Rectal smooth muscle tissue (tissue), 1 donor: ENCODE data around the gene LHX2.
A peak's percentile ranks its signal among the peaks of the same experiment; 100 is the strongest.

Experiments
- H3K27ac ChIP-seq: one replicate; pipeline ENCODE4 v1.7.0; 2013; ENCODE audit warnings: low read depth, low read length, inconsistent platforms
- H3K27me3 ChIP-seq: one replicate; pipeline ENCODE4 v1.7.0; 2013; ENCODE audit warnings: low read length; ENCODE audit not compliant: control insufficient read depth, insufficient read depth
- H3K36me3 ChIP-seq: one replicate; pipeline ENCODE4 v1.7.0; 2013; ENCODE audit warnings: low read length; ENCODE audit not compliant: control insufficient read depth, insufficient read depth
- H3K4me1 ChIP-seq: one replicate; pipeline ENCODE4 v1.7.0; 2013; ENCODE audit warnings: low read length; ENCODE audit not compliant: control insufficient read depth, insufficient read depth
- H3K4me3 ChIP-seq: one replicate; pipeline ENCODE4 v1.7.0; 2013; ENCODE audit warnings: low read length
- H3K9ac ChIP-seq: one replicate; pipeline ENCODE4 v1.7.0; 2013; ENCODE audit warnings: low read length

LHX2 gene

DNA sequence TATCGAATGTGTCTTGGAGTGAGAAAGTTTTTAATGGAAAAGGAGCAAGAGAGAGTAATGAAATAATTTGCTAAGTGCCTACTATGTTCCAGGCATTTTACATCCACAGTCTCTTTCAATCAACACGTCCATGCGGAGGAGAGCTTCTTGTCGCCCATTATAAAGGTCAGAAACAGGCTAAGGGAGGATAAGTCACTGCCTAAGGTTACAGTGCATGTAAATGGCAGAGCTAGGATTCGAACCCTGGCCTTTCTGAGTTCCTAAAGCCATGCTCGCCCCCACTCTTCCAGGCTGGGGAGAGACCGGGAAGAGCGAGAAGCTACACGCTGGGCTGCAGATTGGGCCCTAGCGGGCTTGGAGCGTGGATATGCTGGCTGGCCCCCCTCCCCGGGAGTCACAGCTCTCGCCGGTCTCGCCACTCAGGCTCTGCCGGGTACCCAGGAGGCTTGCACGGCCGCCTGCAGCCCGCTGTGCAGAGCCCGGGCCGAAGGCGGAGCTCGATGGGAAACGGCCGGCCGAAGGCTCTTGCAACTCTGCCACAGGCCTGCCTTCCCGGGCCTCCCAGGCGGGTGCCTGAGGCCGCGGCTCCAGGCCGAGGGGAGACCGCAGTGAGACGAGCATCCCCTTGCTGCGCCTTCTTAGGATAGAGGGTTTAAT, 775 bp upstream of the LHX2 start:
- H3K36me3 ChIP-seq = no peaks in the 10 kb centered on the region
- H3K4me1 ChIP-seq = peaks cover 2% of the 10 kb centered on the region
- H3K9ac ChIP-seq = no peak overlapping the region
- no peak overlapping the region for H3K27ac ChIP-seq
- H3K27me3 ChIP-seq = peaks cover 86% of the 10 kb centered on the region
- H3K4me3 ChIP-seq = peak overlapping the region; percentile 41

- Histone ChIP-seq H3K27ac (no peak overlapping the region), H3K27me3 (peaks cover 83% of the 10 kb centered on the region), H3K9ac (no peak overlapping the region), H3K4me3 (peak overlapping the region; percentile 29), H3K36me3 (no peaks in the 10 kb centered on the region), H3K4me1 (peaks cover 2% of the 10 kb centered on the region)
Observed at GRCh38 chr9:124012368-124013301, 1.1 kb downstream of the LHX2 start.

DNA sequence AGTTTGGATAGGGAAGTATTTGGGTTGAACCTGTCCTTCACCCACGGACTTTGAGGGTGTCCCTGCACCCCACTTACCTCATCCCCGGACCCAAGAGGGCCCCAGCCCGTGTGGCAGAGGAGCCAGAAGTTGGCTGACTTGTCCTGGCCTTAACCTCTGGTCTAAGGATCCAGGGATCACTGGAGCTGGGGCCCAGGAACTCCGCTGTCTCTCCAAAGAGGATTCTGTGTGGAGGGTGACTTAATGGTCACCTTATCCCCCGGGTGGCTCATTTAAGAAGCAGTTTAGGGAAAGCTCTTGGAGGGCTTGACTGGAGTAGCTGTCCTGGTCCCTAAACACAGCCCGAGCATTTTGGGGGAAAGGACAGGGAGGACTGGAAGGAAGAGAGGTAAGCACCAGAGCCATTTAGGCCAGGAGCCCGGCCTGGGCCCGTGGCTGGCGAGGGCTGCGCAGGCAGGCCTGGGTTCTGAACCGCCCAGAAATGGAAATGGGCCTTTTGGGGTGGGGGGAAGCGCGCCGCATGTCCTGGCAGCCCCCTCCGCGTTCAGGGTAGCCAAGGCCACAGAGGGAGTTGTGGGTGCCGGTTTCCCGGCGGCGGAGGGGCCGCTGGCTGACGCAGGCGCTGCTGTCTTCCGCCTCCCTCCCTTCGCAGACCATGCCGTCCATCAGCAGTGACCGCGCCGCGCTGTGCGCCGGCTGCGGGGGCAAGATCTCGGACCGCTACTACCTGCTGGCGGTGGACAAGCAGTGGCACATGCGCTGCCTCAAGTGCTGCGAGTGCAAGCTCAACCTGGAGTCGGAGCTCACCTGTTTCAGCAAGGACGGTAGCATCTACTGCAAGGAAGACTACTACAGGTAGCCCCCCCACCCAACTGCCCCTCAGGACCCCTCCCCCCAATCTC, 2.0 kb downstream of the LHX2 start:
- no peaks in the 10 kb centered on the region for H3K4me1 ChIP-seq
- H3K4me3 ChIP-seq = no peak overlapping the region
- H3K36me3 ChIP-seq = no peaks in the 10 kb centered on the region
- H3K9ac ChIP-seq = no peak overlapping the region
- no peak overlapping the region for H3K27ac ChIP-seq
- peaks cover 80% of the 10 kb centered on the region for H3K27me3 ChIP-seq

DNA sequence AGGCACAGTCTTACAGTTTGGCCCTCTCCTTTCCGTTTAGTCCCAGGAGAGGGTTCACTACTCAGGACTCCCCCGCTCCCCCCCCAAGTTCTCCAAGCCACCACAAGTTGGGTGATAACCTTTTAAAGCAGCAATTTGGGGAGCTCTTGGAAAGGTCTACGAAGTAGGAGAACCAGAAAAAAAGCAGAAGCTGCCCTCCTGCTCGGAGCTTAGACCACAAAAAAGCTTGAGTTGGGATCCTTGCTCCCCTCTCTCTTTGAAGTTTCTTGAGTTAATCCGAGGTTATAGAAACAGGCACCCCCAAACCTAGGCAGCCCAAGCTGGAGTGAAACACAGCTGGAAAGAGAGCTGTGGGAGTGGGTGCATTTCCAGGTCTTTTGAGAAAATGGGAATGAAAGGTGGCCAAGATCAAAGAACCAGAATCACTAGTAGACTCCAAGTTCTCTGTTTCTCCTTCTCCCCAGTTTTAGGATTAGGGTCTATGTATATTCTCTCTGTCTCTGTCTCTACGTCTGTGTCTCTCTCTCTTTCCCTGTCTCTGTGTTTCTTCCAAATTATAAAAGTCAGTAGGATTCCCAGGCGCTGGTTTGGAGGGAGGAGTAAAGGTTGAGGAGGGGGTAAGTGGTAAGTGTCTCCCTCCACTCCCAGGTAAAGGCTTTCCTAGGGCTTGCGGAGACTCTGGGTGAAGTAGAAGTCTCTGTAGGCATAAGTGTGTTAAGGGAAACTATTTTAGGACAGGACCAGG, 2.8 kb downstream of the LHX2 start:
- Histone ChIP-seq H3K27ac (no peak overlapping the region), H3K36me3 (no peaks in the 10 kb centered on the region), H3K4me3 (no peak overlapping the region), H3K4me1 (no peaks in the 10 kb centered on the region), H3K27me3 (peaks cover 78% of the 10 kb centered on the region), H3K9ac (no peak overlapping the region)

- Histone ChIP-seq H3K4me1 (no peaks in the 10 kb centered on the region), H3K36me3 (no peaks in the 10 kb centered on the region), H3K27ac (no peak overlapping the region), H3K4me3 (no peak overlapping the region), H3K9ac (no peak overlapping the region), H3K27me3 (peaks cover 77% of the 10 kb centered on the region)
Observed at GRCh38 chr9:124014956-124015660, 3.5 kb downstream of the LHX2 start.

GRCh38 chr9:124015661-124016131, 4.1 kb downstream of the LHX2 start:
- peaks cover 76% of the 10 kb centered on the region for H3K27me3 ChIP-seq
- no peaks in the 10 kb centered on the region for H3K36me3 ChIP-seq
- no peak overlapping the region for H3K9ac ChIP-seq
- H3K27ac ChIP-seq = no peak overlapping the region
- H3K4me1 ChIP-seq = no peaks in the 10 kb centered on the region
- no peak overlapping the region for H3K4me3 ChIP-seq

GRCh38 chr9:124016175-124017050, 4.8 kb downstream of the LHX2 start:
- Histone ChIP-seq H3K4me3 (no peak overlapping the region), H3K36me3 (no peaks in the 10 kb centered on the region), H3K9ac (no peak overlapping the region), H3K27ac (no peak overlapping the region), H3K27me3 (peaks cover 78% of the 10 kb centered on the region), H3K4me1 (no peaks in the 10 kb centered on the region)

GRCh38 chr9:124017051-124017928, 5.7 kb downstream of the LHX2 start:
- no peak overlapping the region for H3K4me3 ChIP-seq
- no peaks in the 10 kb centered on the region for H3K36me3 ChIP-seq
- peaks cover 81% of the 10 kb centered on the region for H3K27me3 ChIP-seq
- H3K27ac ChIP-seq = no peak overlapping the region
- H3K4me1 ChIP-seq = no peaks in the 10 kb centered on the region
- H3K9ac ChIP-seq = no peak overlapping the region

DNA sequence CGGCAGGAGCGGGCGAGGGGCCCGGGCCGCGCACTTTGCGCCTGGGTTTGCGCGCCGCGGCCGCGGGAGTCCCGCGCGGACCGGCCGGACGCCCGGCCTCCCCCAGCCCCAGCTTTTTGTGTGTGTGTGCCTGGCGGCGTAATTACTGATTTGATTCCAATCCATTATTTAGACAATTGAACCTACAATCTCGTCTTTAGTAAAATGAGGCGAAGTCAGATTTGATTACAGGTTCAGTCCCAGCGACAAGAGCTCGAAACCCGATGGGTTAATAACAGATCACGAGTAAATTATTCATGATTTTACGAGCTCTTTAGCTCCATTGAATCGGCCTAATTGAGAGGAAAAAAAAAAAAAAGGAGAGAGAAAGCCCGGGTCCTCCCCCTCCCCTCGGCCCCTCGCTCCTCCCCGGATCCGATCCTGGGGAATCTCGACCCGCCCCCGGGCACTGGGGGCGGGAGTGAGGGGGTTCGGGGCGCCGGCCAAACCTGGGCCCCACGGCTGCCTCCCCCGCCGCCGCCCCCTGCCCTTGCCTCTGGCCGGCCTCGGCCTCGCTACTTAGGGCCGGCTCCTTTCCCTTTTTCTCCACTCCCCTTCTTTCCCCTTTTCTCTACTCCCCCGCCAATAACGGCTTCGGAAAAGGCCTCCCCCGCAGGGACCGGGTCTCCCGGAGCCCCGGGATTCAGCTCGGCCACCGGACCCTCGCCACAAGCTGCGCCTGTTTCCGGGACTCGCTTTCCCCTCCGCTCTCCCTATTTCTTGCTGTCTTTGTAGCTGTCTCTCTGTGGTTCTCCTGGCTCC, 6.6 kb downstream of the LHX2 start:
- Histone ChIP-seq H3K36me3 (no peaks in the 10 kb centered on the region), H3K27ac (no peak overlapping the region), H3K4me3 (no peak overlapping the region), H3K9ac (no peak overlapping the region), H3K4me1 (no peaks in the 10 kb centered on the region), H3K27me3 (peaks cover 84% of the 10 kb centered on the region)
